ENCODE results near the gene INSR. TPM values are rescaled to one million over a fixed set of nuclear protein-coding genes. Genes with fewer than 3 reads are reported as not detected.
A peak's percentile ranks its signal among the peaks of the same experiment; 100 is the strongest.

The INSR gene
- total and polyA plus RNA-seq, 10 of the 15 experiments (the other 5 are each of a cell fraction or from before 2014, with no cell fraction given) = 4.2 to 34.9 (median 13.6) TPM

- Histone ChIP-seq H3K27me3 (replicated peaks in 1 of 2; ENCODE audit: control insufficient read depth in 2 of 2, insufficient read depth in 2 of 2, low read length in 1 of 2) (no peaks in the 10 kb centered on the region), H3K9me3 (replicated peaks; ENCODE audit: control insufficient read depth, insufficient read depth, low read length) (peaks cover 23% of the 10 kb centered on the region), H4K20me1 (ENCODE audit: control insufficient read depth, insufficient read depth) (no peaks in the 10 kb centered on the region), H3K36me3 (ENCODE audit: control insufficient read depth in 2 of 2, insufficient read depth in 2 of 2, low read length in 1 of 2) (peaks cover 0 to 5% of the 10 kb centered on the region in 2 experiments; a peak in 3 of 4 replicates), H3K9ac (ENCODE audit: control insufficient read depth, insufficient read depth, low read length) (peak overlapping the region; percentile 63), H3K4me3 (peak overlapping the region; percentile 56; the same call in 1 of the 2 replicates), H2AFZ (ENCODE audit: control insufficient read depth, low read depth, low read length) (no peak overlapping the region), H3K4me2 (ENCODE audit: control insufficient read depth, insufficient read depth) (peak overlapping the region; percentile 19), H3K79me2 (ENCODE audit: control insufficient read depth, insufficient read depth, low read length) (peaks cover 73% of the 10 kb centered on the region), H3K27ac (ENCODE audit: control insufficient read depth, insufficient read depth) (peak overlapping the region; percentile 96), H3K4me1 (ENCODE audit: control insufficient read depth, insufficient read depth, low read length) (peaks cover 26% of the 10 kb centered on the region)
- ATAC-seq (peak; percentile 91), FAIRE-seq (no peak), DNase-seq (ENCODE audit: low read depth, low spot score) (peak; percentile 77)
- no TSS peak for BruUV-seq (replicated peaks)
- SMC1A ChIA-PET (ENCODE audit: uncharacterized antibody, unreplicated experiment) = interaction anchor here (0.7 to 1.9 kb wide), 20 partner anchors 12 to 558 kb away, joined by 3 to 8 read pairs (median 4); no protein-coding TSS in a partner anchor
- POLR2A ChIA-PET = interaction anchor here (0.5 to 1.7 kb wide), 20 partner anchors 10 to 1871 kb away, joined by 3 to 9 read pairs (median 4); no protein-coding TSS in a partner anchor
- intact Hi-C loops (cut with micrococcal nuclease; ENCODE audit: unreplicated experiment) = loop anchor here (2.0 to 5.0 kb wide), 2 partner anchors 45 to 50 kb away; no protein-coding TSS in a partner anchor
- CTCF ChIA-PET = interaction anchor here (0.6 to 1.6 kb wide), 10 partner anchors 27 to 98 kb away, joined by 3 to 5 read pairs (median 3); no protein-coding TSS in a partner anchor
- RAD21 ChIA-PET (ENCODE audit: unreplicated experiment) = interaction anchor here (0.6 to 2.1 kb wide), 25 partner anchors 16 to 143 kb away, joined by 3 to 14 read pairs (median 4); partner anchors contain the start of gene INSR
- 0% methylated on average over 7 of the region's 9 CpGs for WGBS (ENCODE audit: insufficient coverage, insufficient replicate concordance, low lambda C conversion rate, missing lambda C conversion rate)
- in situ Hi-C loops (cut with MboI) = no loop called here
- TF ChIP-seq RUNX3 (IDR thresholded peaks at IDR 0.05; ENCODE audit: low read length) = peak; percentile 79
- peak; percentile 80; the same call in 1 of the 2 replicates for TF ChIP-seq NBN (IDR thresholded peaks at IDR 0.05)
- peak; percentile 74; the same call in 1 of the 3 replicates for TF ChIP-seq POU2F2 (IDR thresholded peaks at IDR 0.05; ENCODE audit: borderline replicate concordance, low read depth, low read length)
- no peak for TF ChIP-seq KLF5 (IDR thresholded peaks at IDR 0.05; ENCODE audit: partially characterized antibody)
- TF ChIP-seq RAD21 (IDR thresholded peaks at IDR 0.05; ENCODE audit: insufficient read depth, low read depth, low read length) = 0 out of 2 replicates have a peak, but pooled peaks have one; percentile 5
- TF ChIP-seq, protein P1, sequence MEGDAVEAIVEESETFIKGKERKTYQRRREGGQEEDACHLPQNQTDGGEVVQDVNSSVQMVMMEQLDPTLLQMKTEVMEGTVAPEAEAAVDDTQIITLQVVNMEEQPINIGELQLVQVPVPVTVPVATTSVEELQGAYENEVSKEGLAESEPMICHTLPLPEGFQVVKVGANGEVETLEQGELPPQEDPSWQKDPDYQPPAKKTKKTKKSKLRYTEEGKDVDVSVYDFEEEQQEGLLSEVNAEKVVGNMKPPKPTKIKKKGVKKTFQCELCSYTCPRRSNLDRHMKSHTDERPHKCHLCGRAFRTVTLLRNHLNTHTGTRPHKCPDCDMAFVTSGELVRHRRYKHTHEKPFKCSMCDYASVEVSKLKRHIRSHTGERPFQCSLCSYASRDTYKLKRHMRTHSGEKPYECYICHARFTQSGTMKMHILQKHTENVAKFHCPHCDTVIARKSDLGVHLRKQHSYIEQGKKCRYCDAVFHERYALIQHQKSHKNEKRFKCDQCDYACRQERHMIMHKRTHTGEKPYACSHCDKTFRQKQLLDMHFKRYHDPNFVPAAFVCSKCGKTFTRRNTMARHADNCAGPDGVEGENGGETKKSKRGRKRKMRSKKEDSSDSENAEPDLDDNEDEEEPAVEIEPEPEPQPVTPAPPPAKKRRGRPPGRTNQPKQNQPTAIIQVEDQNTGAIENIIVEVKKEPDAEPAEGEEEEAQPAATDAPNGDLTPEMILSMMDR (IDR thresholded peaks at IDR 0.05 in 2 of 3, conservative IDR thresholded peaks at IDR 0.05 in 1 of 3; ENCODE audit: control insufficient read depth in 2 of 3, extremely low read depth in 1 of 3, insufficient read depth in 1 of 3, low read depth in 3 of 3, low read length in 3 of 3) = peak in 1 of 3 experiments; percentile 12; a peak in 1 of 6 replicates
- TF ChIP-seq FOS (IDR thresholded peaks at IDR 0.05; ENCODE audit: borderline replicate concordance, extremely low read depth, insufficient read length) = no peak
- no peak for TF ChIP-seq YY1 (IDR thresholded peaks at IDR 0.05; ENCODE audit: low read depth, low read length)
- peak; percentile 33; the same call in 1 of the 2 replicates for TF ChIP-seq PML (IDR thresholded peaks at IDR 0.05; ENCODE audit: low read length)
- TF ChIP-seq TCF7 (IDR thresholded peaks at IDR 0.05; ENCODE audit: borderline replicate concordance) = 0 out of 2 replicates have a peak, but pooled peaks have one; percentile 24
- TF ChIP-seq MYC (IDR thresholded peaks at IDR 0.05; ENCODE audit: insufficient read depth, insufficient read length, insufficient replicate concordance, low read length, severe bottlenecking) = no peak
- peak; percentile 46; the same call in 1 of the 2 replicates for TF ChIP-seq TAF1 (IDR thresholded peaks at IDR 0.05; ENCODE audit: borderline replicate concordance, low read depth, low read length)
- no peak for TF ChIP-seq SRF (IDR thresholded peaks at IDR 0.05; ENCODE audit: low read depth in 2 of 2, low read length in 2 of 2)
- TF ChIP-seq SMAD5 (IDR thresholded peaks at IDR 0.05; ENCODE audit: low read depth) = no peak
- 0 out of 2 replicates have a peak, but pooled peaks have one; percentile 22 for TF ChIP-seq DPF2 (IDR thresholded peaks at IDR 0.05)
- TF ChIP-seq, protein P2, sequence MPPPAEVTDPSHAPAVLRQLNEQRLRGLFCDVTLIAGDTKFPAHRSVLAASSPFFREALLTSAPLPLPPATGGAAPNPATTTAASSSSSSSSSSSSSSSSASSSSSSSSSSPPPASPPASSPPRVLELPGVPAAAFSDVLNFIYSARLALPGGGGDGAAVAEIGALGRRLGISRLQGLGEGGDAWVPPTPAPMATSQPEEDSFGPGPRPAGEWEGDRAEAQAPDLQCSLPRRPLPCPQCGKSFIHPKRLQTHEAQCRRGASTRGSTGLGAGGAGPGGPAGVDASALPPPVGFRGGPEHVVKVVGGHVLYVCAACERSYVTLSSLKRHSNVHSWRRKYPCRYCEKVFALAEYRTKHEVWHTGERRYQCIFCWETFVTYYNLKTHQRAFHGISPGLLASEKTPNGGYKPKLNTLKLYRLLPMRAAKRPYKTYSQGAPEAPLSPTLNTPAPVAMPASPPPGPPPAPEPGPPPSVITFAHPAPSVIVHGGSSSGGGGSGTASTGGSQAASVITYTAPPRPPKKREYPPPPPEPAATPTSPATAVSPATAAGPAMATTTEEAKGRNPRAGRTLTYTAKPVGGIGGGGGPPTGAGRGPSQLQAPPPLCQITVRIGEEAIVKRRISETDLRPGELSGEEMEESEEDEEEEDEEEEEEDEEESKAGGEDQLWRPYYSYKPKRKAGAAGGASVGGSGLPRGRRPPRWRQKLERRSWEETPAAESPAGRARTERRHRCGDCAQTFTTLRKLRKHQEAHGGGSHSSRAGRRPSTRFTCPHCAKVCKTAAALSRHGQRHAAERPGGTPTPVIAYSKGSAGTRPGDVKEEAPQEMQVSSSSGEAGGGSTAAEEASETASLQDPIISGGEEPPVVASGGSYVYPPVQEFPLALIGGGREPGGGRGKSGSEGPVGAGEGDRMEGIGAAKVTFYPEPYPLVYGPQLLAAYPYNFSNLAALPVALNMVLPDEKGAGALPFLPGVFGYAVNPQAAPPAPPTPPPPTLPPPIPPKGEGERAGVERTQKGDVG (CRISPR knock-in tag; IDR thresholded peaks at IDR 0.05) = no peak
- TF ChIP-seq POLR2AphosphoS2 (IDR thresholded peaks at IDR 0.05; ENCODE audit: low read depth, low read length) = no peak
- TF ChIP-seq NFIC (IDR thresholded peaks at IDR 0.05; ENCODE audit: low read depth, low read length) = peak; percentile 83
- TF ChIP-seq ZZZ3 (IDR thresholded peaks at IDR 0.05; ENCODE audit: control insufficient read depth, insufficient read length, low read depth) = no peak
Measured at GRCh38 chr19:7242601-7243258, 51.5 kb downstream of the INSR start.

Measured in GM12878 (cell line).